ENCODE measurements around the gene HTR3B.
"Not testable (repeated sequence)": the region's sequence is repeated elsewhere in the genome, so short reads cannot be mapped to it uniquely, and the experiment has no call there.

The HTR3B gene

GRCh38 chr11:113946162-113946561 lies 41.6 kb downstream of the HTR3B start:
- not testable (repeated sequence) for DNase-seq (ENCODE audit: low spot score)

DNA sequence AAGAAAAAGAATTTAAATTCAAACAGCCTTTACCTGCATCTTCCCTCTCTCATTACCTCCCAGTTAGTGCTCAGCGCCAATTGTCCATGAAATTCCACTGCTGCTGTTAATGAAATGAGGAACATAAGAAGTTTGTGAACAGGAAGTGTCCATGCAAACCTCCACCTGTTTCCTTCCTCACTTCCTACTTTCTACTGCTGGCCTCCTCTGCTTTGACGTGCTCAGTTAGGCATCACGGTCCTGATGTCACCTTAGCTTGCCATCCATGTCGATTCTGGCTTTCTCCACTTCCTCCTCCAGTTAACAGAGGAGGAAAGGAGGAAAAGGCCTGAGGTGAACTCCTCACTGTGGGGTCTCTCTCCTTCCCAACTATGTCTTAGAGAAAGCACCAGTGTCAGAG lies 43.4 kb downstream of the HTR3B start:
- no peak for DNase-seq (ENCODE audit: low spot score)

DNA sequence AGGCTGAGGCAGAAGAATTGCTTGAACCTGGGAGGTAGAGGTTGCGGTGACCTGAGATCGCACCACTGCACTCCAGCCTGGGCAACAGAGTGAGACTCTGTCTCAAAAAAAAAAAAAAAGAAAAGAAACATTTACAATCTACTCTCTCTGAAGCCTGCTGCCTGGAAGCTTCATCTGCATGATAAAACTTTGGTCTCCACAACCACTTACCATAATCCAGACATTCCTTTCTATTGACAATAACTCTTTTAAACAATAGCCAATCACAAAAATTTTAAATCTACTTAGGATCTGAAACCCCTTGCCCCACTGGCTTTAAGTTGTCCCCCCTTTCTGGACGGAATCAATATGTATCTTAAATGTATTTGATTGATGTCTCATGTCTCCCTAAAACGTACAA lies 45.3 kb downstream of the HTR3B start:
- no peak for DNase-seq (ENCODE audit: low spot score)

- no peak for DNase-seq (ENCODE audit: low spot score)
These were observed 46.9 kb downstream of the HTR3B start for GRCh38 chr11:113951537-113951936.

- DNase-seq (ENCODE audit: low spot score): no peak
These were observed 47.5 kb downstream of the HTR3B start for GRCh38 chr11:113952070-113952469.

DNA sequence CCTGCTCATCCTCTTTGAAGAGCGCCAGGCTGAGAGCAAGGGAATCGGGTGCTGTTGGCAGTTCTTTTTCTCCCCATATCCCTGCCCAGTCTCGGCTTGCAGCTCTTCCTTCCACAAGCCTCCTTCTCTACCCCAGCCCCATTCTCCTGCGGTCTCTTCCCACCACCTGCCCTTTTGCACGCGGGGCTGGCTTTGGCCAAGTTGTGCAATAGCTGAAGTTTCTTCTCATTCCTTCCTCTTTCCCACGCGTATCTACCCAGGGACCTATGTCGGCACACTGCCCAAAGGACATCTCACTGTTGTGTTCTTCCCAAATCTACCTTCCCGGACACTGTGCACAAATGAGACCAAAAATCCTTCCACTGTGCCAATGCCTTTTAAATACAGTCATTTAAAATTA lies 48.0 kb downstream of the HTR3B start:
- no peak for DNase-seq (ENCODE audit: low spot score)

DNA sequence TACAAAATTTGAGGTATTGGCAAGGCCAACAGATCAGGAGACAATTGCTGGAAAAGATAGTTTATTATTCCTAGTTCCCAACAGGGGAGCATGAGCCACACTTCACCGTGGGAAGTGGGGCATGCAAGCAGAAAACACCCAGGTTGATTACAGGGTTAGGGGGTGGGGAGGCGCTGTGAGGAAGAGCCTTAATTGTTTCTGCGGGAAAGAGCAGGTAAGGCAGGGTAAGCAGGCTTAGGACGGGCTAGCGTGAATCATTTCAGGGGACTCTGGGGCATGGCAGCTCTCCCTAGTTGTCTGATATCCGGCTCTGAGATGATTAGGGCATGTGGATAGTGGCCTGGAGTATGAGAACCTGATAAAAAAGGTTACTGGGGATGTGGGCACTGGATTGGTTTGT lies 49.6 kb downstream of the HTR3B start:
- no peak for DNase-seq (ENCODE audit: low spot score)

- no peak for DNase-seq (ENCODE audit: low spot score)
These were observed 52.4 kb downstream of the HTR3B start for GRCh38 chr11:113956986-113957385.

GRCh38 chr11:113960702-113961330 lies 56.2 kb downstream of the HTR3B start:
- DNase-seq (ENCODE audit: low spot score): no peak

- DNase-seq (ENCODE audit: low spot score): no peak
These were observed 62.8 kb downstream of the HTR3B start for GRCh38 chr11:113967361-113967760.

- no peak for DNase-seq (ENCODE audit: low spot score)
These were observed 67.1 kb downstream of the HTR3B start for GRCh38 chr11:113971506-113972195.

DNA sequence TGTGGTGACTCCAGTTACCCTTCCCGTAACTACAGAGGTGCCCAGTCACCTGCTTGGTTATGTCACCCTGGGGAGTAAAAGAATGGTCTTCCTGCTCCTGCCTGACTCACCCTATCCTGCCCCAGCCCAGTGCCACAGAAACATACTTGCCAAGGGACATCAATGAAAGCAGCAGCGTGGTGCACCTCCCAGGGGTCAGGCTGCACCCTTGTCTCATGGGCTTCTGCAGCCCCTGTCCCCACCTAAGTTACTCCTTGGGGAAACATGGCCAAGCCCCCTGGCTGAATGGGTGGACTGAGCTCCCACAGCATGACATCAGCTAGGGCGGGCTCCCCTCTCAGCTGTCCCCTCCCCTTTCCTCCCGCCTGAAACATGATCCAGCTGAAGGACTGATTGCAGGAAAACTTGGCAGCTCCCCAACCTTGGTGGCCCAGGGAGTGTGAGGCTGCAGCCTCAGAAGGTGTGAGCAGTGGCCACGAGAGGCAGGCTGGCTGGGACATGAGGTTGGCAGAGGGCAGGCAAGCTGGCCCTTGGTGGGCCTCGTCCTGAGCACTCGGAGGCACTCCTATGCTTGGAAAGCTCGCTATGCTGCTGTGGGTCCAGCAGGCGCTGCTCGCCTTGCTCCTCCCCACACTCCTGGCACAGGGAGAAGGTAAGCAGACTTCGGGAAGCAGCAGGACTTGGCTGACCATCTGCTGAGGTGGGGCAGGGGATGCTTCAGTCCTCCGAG lies 70.3 kb downstream of the HTR3B start, which contains the start of gene HTR3A:
HTR3A (plus strand) TSS at position 368 of the 730 bp plus-strand sequence; CDS start at position 586, 218 bp downstream.
- no peak for DNase-seq (ENCODE audit: low spot score)

DNA sequence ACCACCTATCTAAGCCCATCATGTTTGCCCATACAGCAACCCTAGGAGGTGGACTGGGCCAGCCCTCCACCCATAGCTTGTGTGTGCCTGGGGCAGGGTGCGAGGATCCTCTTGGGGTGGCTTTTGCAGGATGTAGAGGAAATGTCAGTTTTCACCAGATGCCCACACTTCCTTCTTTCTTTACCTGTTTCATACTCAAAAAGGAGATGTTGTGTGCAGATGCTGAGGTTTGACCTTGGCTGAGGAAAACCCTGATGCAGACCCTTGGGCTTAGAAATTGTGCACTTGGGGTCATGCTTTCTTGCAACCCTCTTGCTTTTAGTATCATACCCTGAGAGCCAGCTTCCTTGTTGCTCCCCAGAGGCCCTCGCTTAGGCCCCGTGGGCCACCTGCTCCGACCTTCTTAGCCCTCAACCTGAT lies 72.5 kb downstream of the HTR3B start:
- DNase-seq (ENCODE audit: low spot score): no peak

- no peak for DNase-seq (ENCODE audit: low spot score)
These were observed 73.1 kb downstream of the HTR3B start for GRCh38 chr11:113977701-113978100.

GRCh38 chr11:113979431-113979830 lies 74.8 kb downstream of the HTR3B start:
- DNase-seq (ENCODE audit: low spot score): no peak

- DNase-seq (ENCODE audit: low spot score): no peak
These were observed 76.2 kb downstream of the HTR3B start for GRCh38 chr11:113980785-113981184.

- no peak for DNase-seq (ENCODE audit: low spot score)
These were observed 77.7 kb downstream of the HTR3B start for GRCh38 chr11:113982306-113982705.

DNA sequence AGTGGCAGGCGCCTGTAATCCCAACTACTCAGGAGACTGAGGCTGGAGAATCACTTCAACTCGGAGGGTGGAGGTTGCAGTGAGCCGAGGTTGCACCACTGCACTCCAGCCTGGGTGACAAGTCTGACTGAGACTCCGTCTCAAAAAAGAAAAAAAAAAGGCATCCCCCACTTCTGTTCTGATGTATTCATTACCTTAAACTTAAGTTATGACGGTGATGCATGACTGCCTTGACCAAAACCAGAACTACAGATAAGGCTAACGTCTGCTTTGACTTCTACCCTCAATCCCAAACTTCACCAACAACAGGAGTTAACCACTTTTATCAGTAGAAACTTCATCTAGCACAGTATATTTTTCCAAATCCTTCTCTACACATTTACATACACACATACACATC lies 80.2 kb downstream of the HTR3B start:
- no peak for DNase-seq (ENCODE audit: low spot score)

DNA sequence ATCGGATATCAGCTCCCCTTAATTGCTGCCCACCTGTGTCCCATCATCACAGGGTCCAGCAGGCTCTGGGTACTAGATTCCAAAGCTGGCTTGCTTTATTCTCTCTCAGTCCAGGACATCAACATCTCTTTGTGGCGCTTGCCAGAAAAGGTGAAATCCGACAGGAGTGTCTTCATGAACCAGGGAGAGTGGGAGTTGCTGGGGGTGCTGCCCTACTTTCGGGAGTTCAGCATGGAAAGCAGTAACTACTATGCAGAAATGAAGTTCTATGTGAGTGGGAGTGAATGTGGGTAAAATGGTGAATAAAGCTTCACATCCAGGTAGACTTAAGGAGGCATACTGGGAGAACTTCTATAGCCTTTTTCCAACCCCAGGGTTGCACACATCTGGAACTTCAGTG lies 81.3 kb downstream of the HTR3B start:
- DNase-seq (ENCODE audit: low spot score): no peak

DNA sequence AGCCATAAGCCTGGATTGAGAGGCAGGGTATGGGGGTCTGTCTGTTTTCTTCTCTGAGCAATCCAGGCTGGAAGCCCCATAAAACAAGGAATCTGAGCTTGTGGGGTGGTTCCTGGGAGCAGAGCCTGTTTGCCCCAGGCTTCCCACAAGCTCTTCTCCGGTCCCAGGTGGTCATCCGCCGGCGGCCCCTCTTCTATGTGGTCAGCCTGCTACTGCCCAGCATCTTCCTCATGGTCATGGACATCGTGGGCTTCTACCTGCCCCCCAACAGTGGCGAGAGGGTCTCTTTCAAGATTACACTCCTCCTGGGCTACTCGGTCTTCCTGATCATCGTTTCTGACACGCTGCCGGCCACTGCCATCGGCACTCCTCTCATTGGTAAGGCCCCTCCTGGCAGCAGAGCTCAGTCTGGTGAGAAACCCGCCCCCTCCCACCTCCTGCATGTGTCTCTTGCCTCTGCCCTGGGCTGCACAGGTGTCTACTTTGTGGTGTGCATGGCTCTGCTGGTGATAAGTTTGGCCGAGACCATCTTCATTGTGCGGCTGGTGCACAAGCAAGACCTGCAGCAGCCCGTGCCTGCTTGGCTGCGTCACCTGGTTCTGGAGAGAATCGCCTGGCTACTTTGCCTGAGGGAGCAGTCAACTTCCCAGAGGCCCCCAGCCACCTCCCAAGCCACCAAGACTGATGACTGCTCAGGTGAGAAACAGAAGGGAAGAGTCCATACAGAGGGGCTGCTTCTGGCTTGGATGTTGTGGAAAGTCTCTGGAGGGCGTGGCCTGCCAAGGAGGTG lies 82.0 kb downstream of the HTR3B start:
- no peak for DNase-seq (ENCODE audit: low spot score)

DNA sequence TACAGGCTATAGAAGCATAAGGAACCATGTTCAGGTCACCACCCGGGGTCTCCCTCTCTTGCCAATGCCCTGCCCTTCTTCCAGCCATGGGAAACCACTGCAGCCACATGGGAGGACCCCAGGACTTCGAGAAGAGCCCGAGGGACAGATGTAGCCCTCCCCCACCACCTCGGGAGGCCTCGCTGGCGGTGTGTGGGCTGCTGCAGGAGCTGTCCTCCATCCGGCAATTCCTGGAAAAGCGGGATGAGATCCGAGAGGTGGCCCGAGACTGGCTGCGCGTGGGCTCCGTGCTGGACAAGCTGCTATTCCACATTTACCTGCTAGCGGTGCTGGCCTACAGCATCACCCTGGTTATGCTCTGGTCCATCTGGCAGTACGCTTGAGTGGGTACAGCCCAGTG lies 84.8 kb downstream of the HTR3B start:
- DNase-seq (ENCODE audit: low spot score): no peak

DNA sequence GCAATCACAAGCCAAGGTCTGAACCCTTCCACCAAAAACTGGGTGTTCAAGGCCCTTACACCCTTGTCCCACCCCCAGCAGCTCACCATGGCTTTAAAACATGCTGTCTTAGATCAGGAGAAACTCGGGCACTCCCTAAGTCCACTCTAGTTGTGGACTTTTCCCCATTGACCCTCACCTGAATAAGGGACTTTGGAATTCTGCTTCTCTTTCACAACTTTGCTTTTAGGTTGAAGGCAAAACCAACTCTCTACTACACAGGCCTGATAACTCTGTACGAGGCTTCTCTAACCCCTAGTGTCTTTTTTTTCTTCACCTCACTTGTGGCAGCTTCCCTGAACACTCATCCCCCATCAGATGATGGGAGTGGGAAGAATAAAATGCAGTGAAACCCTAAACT lies 85.3 kb downstream of the HTR3B start:
- no peak for DNase-seq (ENCODE audit: low spot score)
